ENCODE measurements around the gene GJA5.

The GJA5 gene

GRCh38 chr1:147758379-147759100 lies 1.9 kb downstream of the GJA5 start:
- DNase-seq: no peak

- no peak for DNase-seq
These were observed 3.1 kb downstream of the GJA5 start for GRCh38 chr1:147757015-147757990.

GRCh38 chr1:147756341-147756740 lies 4.1 kb downstream of the GJA5 start:
- no peak for DNase-seq

GRCh38 chr1:147754661-147755060 lies 5.7 kb downstream of the GJA5 start:
- DNase-seq: no peak

- DNase-seq: no peak
These were observed 7.3 kb downstream of the GJA5 start for GRCh38 chr1:147753081-147753480.

GRCh38 chr1:147752511-147752910 lies 7.9 kb downstream of the GJA5 start:
- no peak for DNase-seq

GRCh38 chr1:147751346-147751745 lies 9.1 kb downstream of the GJA5 start:
- no peak for DNase-seq

- no peak for DNase-seq
These were observed 9.7 kb downstream of the GJA5 start for GRCh38 chr1:147750618-147751217.

GRCh38 chr1:147749792-147750191 lies 10.6 kb downstream of the GJA5 start:
- no peak for DNase-seq

GRCh38 chr1:147748676-147749350 lies 11.6 kb downstream of the GJA5 start:
- DNase-seq: no peak

- DNase-seq: no peak
These were observed 12.4 kb downstream of the GJA5 start for GRCh38 chr1:147747966-147748365.

- DNase-seq: no peak
These were observed 15.1 kb downstream of the GJA5 start for GRCh38 chr1:147745271-147745670.

- DNase-seq: no peak
These were observed 19.3 kb downstream of the GJA5 start for GRCh38 chr1:147741065-147741464.

GRCh38 chr1:147740391-147740790 lies 20.0 kb downstream of the GJA5 start:
- DNase-seq: no peak

- no peak for DNase-seq
These were observed 21.5 kb downstream of the GJA5 start for GRCh38 chr1:147738739-147739476.

GRCh38 chr1:147738129-147738528 lies 22.3 kb downstream of the GJA5 start:
- no peak for DNase-seq

- no peak for DNase-seq
These were observed 23.5 kb downstream of the GJA5 start for GRCh38 chr1:147736883-147737282.

GRCh38 chr1:147735423-147735822 lies 25.0 kb downstream of the GJA5 start:
- no peak for DNase-seq

- peak; percentile 20 for DNase-seq
These were observed 26.0 kb downstream of the GJA5 start for GRCh38 chr1:147734291-147734841.

GRCh38 chr1:147729315-147729714 lies 31.1 kb downstream of the GJA5 start:
- no peak for DNase-seq

GRCh38 chr1:147726168-147726567 lies 34.2 kb downstream of the GJA5 start:
- DNase-seq: no peak

- no peak for DNase-seq
These were observed 34.7 kb downstream of the GJA5 start for GRCh38 chr1:147725685-147726084.

All from DMS153 (cell line).